SU-DHL-6 (cell line): ENCODE results near the gene SCN11A.

Experiments
- H2AFZ ChIP-seq: fragments of 200-600 bp; sonication (generic); 2 replicates; pipeline ENCODE4 v1.6.1; 2014; ENCODE audit warnings: low read depth, mild to moderate bottlenecking, moderate library complexity, mixed read lengths, antibody characterized with exemption, low read length; ENCODE audit not compliant: severe bottlenecking
- H3F3A ChIP-seq: fragments of 200-600 bp; shearing (Covaris generic); 2 replicates; pipeline ENCODE4 v1.6.0; 2016; ENCODE audit warnings: antibody characterized with exemption, mild to moderate bottlenecking; ENCODE audit not compliant: insufficient read depth
- H3K27ac ChIP-seq: fragments of 200-600 bp; sonication (generic); 2 replicates; pipeline ENCODE4 v1.5.1; 2016; ENCODE audit warnings: low read depth, mild to moderate bottlenecking, low read length, moderate library complexity, mixed read lengths
- H3K27me3 ChIP-seq: fragments of 200-600 bp; sonication (generic), shearing (Covaris generic); 2 replicates; pipeline ENCODE4 v1.6.0; 2014; ENCODE audit warnings: mild to moderate bottlenecking, low read length
- H3K36me3 ChIP-seq: fragments of 200-600 bp; sonication (generic); 2 replicates; pipeline ENCODE4 v1.6.1; 2014; ENCODE audit warnings: mild to moderate bottlenecking, low read length, mixed read lengths
- H3K4me2 ChIP-seq: fragments of 300-600, 200-600 bp; shearing (Covaris generic), sonication (generic); 2 replicates; pipeline ENCODE4 v1.6.0; 2014; ENCODE audit warnings: low read length, low read depth, mild to moderate bottlenecking; ENCODE audit not compliant: poor library complexity, severe bottlenecking
- H3K4me3 ChIP-seq: fragments of 200-600 bp; sonication (generic); 2 replicates; pipeline ENCODE4 v1.5.1; 2014; ENCODE audit warnings: antibody characterized with exemption, low read length, mild to moderate bottlenecking, mixed read lengths; ENCODE audit not compliant: insufficient read depth, poor library complexity, severe bottlenecking
- H3K79me2 ChIP-seq: fragments of 200-600 bp; sonication (generic); 2 replicates; pipeline ENCODE4 v1.6.1; 2014; ENCODE audit warnings: mild to moderate bottlenecking, low read length, moderate library complexity; ENCODE audit not compliant: insufficient read depth
- H3K9ac ChIP-seq: fragments of 200-600 bp; sonication (generic); 2 replicates; pipeline ENCODE4 v1.7.0; 2014; ENCODE audit warnings: mild to moderate bottlenecking, low read length
- H3K9me2 ChIP-seq: fragments of 200-600 bp; sonication (generic); replicated peaks from 2 replicates; pipeline ENCODE4 v1.6.1; 2014; ENCODE audit warnings: low read length; ENCODE audit not compliant: insufficient read depth
- H3K9me3 ChIP-seq: fragments of 200-600 bp; sonication (generic); 2 replicates; pipeline ENCODE4 v1.6.1; 2014; ENCODE audit warnings: low read length, mixed read lengths; ENCODE audit not compliant: insufficient read depth
- H4K20me1 ChIP-seq: fragments of 200-600 bp; sonication (generic); 2 replicates; pipeline ENCODE4 v1.6.1; 2014; ENCODE audit warnings: low read depth, mild to moderate bottlenecking, antibody characterized with exemption, low read length, moderate library complexity, mixed read lengths
- EZH2phosphoT487 ChIP-seq: fragments of 200-600 bp; sonication (generic), shearing (Covaris generic); conservative IDR thresholded peaks from 2 replicates; pipeline ENCODE4 v1.6.1; 2018; ENCODE audit warnings: mild to moderate bottlenecking, antibody characterized with exemption, low read length, moderate library complexity, mixed read lengths
- TF ChIP-seq, protein P1 (sequence below): fragments of 200-600 bp; sonication (generic); IDR thresholded peaks from one replicate; pipeline ENCODE4 v1.5.1; 2017; ENCODE audit warnings: antibody characterized with exemption, mild to moderate bottlenecking, low read length, moderate library complexity; ENCODE audit not compliant: insufficient read depth, poor library complexity, severe bottlenecking

SCN11A gene

DNA sequence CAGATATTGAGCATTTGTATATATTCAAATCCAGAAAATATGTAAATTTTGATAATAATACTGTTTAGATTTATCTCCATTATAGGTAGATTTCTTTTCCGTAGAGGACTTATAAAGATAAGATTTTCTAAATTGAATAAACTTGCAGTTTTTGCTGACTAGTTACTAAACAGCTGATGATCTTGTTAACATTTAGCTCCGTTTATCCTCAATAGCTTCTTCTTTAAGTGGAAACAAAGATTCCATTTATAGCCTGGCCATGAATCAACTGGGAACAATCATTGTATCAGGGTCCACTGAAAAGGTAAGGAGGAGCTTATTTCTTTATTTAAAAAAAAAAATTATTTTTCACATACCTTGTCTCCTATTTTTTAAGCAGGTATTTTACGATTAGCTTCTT, 16.8 kb upstream of the SCN11A start:
- H2AFZ ChIP-seq = no peak overlapping the region
- no peak overlapping the region for H3K27ac ChIP-seq
- no peak overlapping the region for H3K4me2 ChIP-seq
- H3K9ac ChIP-seq = no peak overlapping the region
- H3K4me3 ChIP-seq = no peak overlapping the region
- H3K9me3 ChIP-seq = no peaks in the 10 kb centered on the region
- H4K20me1 ChIP-seq = no peaks in the 10 kb centered on the region
- H3K36me3 ChIP-seq = no peaks in the 10 kb centered on the region
- TF ChIP-seq EZH2phosphoT487 = no peak
- TF ChIP-seq, protein P1, sequence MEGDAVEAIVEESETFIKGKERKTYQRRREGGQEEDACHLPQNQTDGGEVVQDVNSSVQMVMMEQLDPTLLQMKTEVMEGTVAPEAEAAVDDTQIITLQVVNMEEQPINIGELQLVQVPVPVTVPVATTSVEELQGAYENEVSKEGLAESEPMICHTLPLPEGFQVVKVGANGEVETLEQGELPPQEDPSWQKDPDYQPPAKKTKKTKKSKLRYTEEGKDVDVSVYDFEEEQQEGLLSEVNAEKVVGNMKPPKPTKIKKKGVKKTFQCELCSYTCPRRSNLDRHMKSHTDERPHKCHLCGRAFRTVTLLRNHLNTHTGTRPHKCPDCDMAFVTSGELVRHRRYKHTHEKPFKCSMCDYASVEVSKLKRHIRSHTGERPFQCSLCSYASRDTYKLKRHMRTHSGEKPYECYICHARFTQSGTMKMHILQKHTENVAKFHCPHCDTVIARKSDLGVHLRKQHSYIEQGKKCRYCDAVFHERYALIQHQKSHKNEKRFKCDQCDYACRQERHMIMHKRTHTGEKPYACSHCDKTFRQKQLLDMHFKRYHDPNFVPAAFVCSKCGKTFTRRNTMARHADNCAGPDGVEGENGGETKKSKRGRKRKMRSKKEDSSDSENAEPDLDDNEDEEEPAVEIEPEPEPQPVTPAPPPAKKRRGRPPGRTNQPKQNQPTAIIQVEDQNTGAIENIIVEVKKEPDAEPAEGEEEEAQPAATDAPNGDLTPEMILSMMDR = no peak
- no peaks in the 10 kb centered on the region for H3K27me3 ChIP-seq
- H3F3A ChIP-seq = no peaks in the 10 kb centered on the region
- H3K9me2 ChIP-seq = no peaks in the 10 kb centered on the region
- no peaks in the 10 kb centered on the region for H3K79me2 ChIP-seq

DNA sequence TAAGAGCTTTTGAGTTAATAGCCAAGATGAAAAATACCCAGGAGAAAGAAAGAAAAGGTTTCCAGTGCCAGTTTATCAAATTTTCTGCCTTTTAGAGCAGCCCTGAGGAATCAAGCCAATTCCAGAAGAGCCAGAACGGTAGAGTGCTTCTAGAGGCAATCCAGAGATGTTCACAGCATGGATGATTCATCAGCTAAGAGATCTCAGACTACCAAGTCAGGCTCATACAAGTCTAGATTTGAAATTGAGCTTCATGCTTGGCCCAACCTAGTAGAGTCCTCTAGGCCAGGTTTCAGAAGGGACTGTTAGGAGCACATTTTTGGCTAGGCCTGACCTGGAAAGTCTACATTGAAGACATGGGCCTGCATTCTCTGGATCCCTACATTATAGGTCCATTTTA, 15.5 kb upstream of the SCN11A start:
- no peaks in the 10 kb centered on the region for H3K27me3 ChIP-seq

DNA sequence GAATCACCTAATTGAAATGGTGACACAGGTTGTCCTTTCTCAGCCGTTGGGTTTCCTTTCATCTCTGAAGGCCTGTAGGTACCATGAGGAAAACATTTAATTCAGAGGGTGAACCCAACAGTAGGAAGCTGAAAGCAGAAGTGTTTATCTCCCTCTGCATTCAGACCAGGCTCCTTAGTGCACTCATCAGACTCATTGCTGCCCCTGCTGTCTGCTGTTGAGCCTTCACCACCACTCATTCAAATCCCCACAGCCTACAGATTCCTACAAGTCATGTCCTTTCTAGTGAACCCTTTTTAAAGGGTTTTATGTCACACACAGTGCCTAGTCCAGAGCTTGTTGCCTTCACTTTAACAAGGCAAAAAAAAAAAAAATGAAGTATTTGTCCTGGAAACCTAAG, 13.5 kb upstream of the SCN11A start:
- Histone ChIP-seq H3K36me3 (no peaks in the 10 kb centered on the region), H3F3A (no peaks in the 10 kb centered on the region), H4K20me1 (no peaks in the 10 kb centered on the region; the same call in 1 of the 2 replicates), H3K9me3 (no peaks in the 10 kb centered on the region), H3K27ac (no peak overlapping the region), H3K27me3 (no peaks in the 10 kb centered on the region), H3K79me2 (no peaks in the 10 kb centered on the region), H3K9ac (no peak overlapping the region), H2AFZ (no peak overlapping the region), H3K9me2 (no peaks in the 10 kb centered on the region), H3K4me3 (no peak overlapping the region), H3K4me2 (no peak overlapping the region)
- TF ChIP-seq, protein P1 = peak; percentile 30
- TF ChIP-seq EZH2phosphoT487 = no peak

More for the DNA sequence above, 15.5 kb upstream of the SCN11A start:
- no peak overlapping the region for H3K4me3 ChIP-seq
- no peaks in the 10 kb centered on the region; the same call in 1 of the 2 replicates for H4K20me1 ChIP-seq
- no peaks in the 10 kb centered on the region for H3K9me3 ChIP-seq
- H3K27ac ChIP-seq = no peak overlapping the region
- TF ChIP-seq, protein P1 = no peak
- TF ChIP-seq EZH2phosphoT487 = no peak
- H3K36me3 ChIP-seq = no peaks in the 10 kb centered on the region
- H2AFZ ChIP-seq = no peak overlapping the region
- no peaks in the 10 kb centered on the region for H3F3A ChIP-seq
- no peak overlapping the region for H3K4me2 ChIP-seq
- no peak overlapping the region for H3K9ac ChIP-seq
- H3K9me2 ChIP-seq = no peaks in the 10 kb centered on the region
- no peaks in the 10 kb centered on the region for H3K79me2 ChIP-seq
